ENCODE data around the gene PICALM.

DNA sequence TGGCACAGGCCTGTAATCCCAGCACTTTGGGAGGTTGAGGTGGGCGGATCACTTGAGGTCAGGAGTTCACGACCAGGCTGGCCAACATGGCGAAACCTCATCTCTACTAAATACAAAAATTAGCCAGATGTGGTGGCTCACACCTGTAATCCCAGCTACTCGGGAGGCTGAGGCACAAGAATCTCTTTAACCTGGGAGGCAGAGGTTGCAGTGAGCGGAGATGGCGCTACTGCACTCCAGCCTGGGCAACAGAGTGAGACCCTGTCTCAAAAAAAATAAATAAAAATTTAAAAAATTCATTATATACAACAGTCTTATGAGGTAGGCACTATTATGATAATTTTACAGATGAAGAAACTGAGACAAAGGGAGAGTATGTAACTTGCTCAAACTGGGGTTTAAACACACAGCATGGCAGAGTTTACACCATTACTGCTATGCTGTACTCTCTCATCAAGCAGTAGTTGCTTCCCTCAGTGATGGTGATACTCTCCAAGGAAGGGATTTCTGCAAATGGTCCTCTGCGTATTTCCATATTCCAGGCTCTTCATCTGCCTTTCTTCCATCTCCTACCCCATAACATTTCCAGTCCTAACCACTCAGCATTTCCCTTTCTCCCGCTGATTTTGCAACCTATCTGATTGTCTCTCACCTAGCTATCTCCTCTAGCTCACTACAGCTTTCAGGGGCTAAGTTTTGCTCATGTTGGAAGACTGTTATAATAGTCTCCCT lies 118.4 kb downstream of the PICALM start:
- TF ChIP-seq CTCF (IDR thresholded peaks at IDR 0.05; ENCODE audit: borderline replicate concordance, extremely low read depth, low read length, poor library complexity, severe bottlenecking) (no peak), EZH2 (IDR thresholded peaks at IDR 0.05; ENCODE audit: borderline replicate concordance, low read depth, low read length, severe bottlenecking) (no peak)
